ENCODE data around the gene PLXNA1.

PLXNA1 gene

GRCh38 chr3:126956866-126957650 is 25.9 kb upstream of the PLXNA1 start:
- no peak for TF ChIP-seq ZFP30 (CRISPR knock-in tag; IDR thresholded peaks at IDR 0.05)
- TF ChIP-seq GLIS3 (CRISPR knock-in tag; IDR thresholded peaks at IDR 0.05) = no peak
- TF ChIP-seq PATZ1 (CRISPR knock-in tag; IDR thresholded peaks at IDR 0.05; ENCODE audit: borderline replicate concordance) = no peak
- no peak for TF ChIP-seq ZNF70 (CRISPR knock-in tag; IDR thresholded peaks at IDR 0.05)
- TF ChIP-seq SNAI2 (CRISPR knock-in tag; IDR thresholded peaks at IDR 0.05) = no peak
- no peak for TF ChIP-seq CREB5 (CRISPR knock-in tag; IDR thresholded peaks at IDR 0.05; ENCODE audit: low read depth)
- TF ChIP-seq CSRNP3 (CRISPR knock-in tag; IDR thresholded peaks at IDR 0.05) = no peak
- no peak for TF ChIP-seq PPARA (CRISPR knock-in tag; IDR thresholded peaks at IDR 0.05; ENCODE audit: borderline replicate concordance)
- TF ChIP-seq TOX (CRISPR knock-in tag; IDR thresholded peaks at IDR 0.05; ENCODE audit: borderline replicate concordance) = no peak
- no peak for TF ChIP-seq TSHZ2 (CRISPR knock-in tag; IDR thresholded peaks at IDR 0.05)
- TF ChIP-seq OSR1 (CRISPR knock-in tag; IDR thresholded peaks at IDR 0.05) = no peak
- no peak for TF ChIP-seq RARB (CRISPR knock-in tag; IDR thresholded peaks at IDR 0.05)
- no peak for TF ChIP-seq ESRRG (CRISPR knock-in tag; IDR thresholded peaks at IDR 0.05)
- TF ChIP-seq BACH2 (CRISPR knock-in tag; IDR thresholded peaks at IDR 0.05; ENCODE audit: borderline replicate concordance) = no peak
- TF ChIP-seq ISL1 (CRISPR knock-in tag; IDR thresholded peaks at IDR 0.05) = no peak
- TF ChIP-seq POU6F1 (CRISPR knock-in tag; IDR thresholded peaks at IDR 0.05; ENCODE audit: borderline replicate concordance, low read depth) = no peak
- no peak for ATAC-seq

- no peak for ATAC-seq
- TF ChIP-seq ARNTL (CRISPR knock-in tag; IDR thresholded peaks at IDR 0.05; ENCODE audit: borderline replicate concordance, low read depth) (no peak), SNAI2 (CRISPR knock-in tag; IDR thresholded peaks at IDR 0.05) (no peak), OSR1 (CRISPR knock-in tag; IDR thresholded peaks at IDR 0.05) (no peak), GLIS3 (CRISPR knock-in tag; IDR thresholded peaks at IDR 0.05) (no peak), ZFP30 (CRISPR knock-in tag; IDR thresholded peaks at IDR 0.05) (no peak), TCF4 (CRISPR knock-in tag; IDR thresholded peaks at IDR 0.05; ENCODE audit: borderline replicate concordance) (no peak), ZNF565 (CRISPR knock-in tag; conservative IDR thresholded peaks at IDR 0.05; ENCODE audit: low read depth) (no peak)
Measured at GRCh38 chr3:126957776-126958637, 24.9 kb upstream of the PLXNA1 start.
